A549 (cell line): Measurements from ENCODE around the gene CARMIL1. TPM values are rescaled to one million over a fixed set of nuclear protein-coding genes. Genes with fewer than 3 reads are reported as not detected.

ENCODE experiments used
- ATAC-seq, 2 experiments: fragments of 200-7000 bp in 1 of 2; fragments of >200 bp in 1 of 2; cut with Nextera tagmentation in 1 of 2; cut with Tn5 transposase in 1 of 2; 3 replicates each; pipeline versions ENCODE4 v1.8.0 to v1.9.1; 2018 to 2020; ENCODE audit warnings: mild to moderate bottlenecking in 1 of 2, moderate library complexity in 1 of 2
- CTCF ChIA-PET: fragments of 300-600 bp; sonication (Branson Sonifier 250); formaldehyde crosslinking; extraction: SDS; loops from one replicate; lab custom pipeline; 2021; ENCODE audit warnings: antibody characterized with exemption, inconsistent platforms; lab: Yijun Ruan, JAX
- POLR2A ChIA-PET: fragments of 350-600 bp; formaldehyde crosslinking; extraction: SDS; loops from one replicate; lab custom pipeline; 2021; ENCODE audit warnings: antibody characterized with exemption, inconsistent platforms; lab: Yijun Ruan, JAX
- DNase-seq, 2 experiments: peaks; one replicate each; pipeline versions ENCODE4 v3.0.0 to v3.0.0-alpha.2; 2011 to 2016; ENCODE audit warnings: low read depth in 1 of 2, low spot score in 1 of 2
- FAIRE-seq: peaks from 2 replicates; lab custom pipeline; 2011; peaks lifted over from hg19 to GRCh38; lab: Jason Lieb, UNC
- H3K27ac ChIP-seq, 2 experiments: fragments of >200 bp; sonication (Bioruptor Twin); formaldehyde crosslinking; 3 replicates each; pipeline ENCODE4 v1.5.1; 2016 to 2017
- H3K4me1 ChIP-seq: fragments of >200 bp; sonication (Bioruptor Twin); formaldehyde crosslinking; 3 replicates; pipeline ENCODE4 v1.6.1; 2016
- H3K4me2 ChIP-seq: fragments of >200 bp; sonication (Bioruptor Twin); formaldehyde crosslinking; 3 replicates; pipeline ENCODE4 v1.6.1; 2016
- H3K4me3 ChIP-seq: fragments of >200 bp; sonication (Bioruptor Twin); formaldehyde crosslinking; 3 replicates; pipeline ENCODE4 v1.5.1; 2016
- H3K9me3 ChIP-seq: fragments of >200 bp; sonication (Bioruptor Twin); formaldehyde crosslinking; 3 replicates; pipeline ENCODE4 v1.6.1; 2016
- BCL3 ChIP-seq: fragments of >200 bp; sonication (Bioruptor Twin); formaldehyde crosslinking; IDR thresholded peaks from 3 replicates; pipeline ENCODE4 v1.6.1; 2016
- CBX2 ChIP-seq: fragments of 200-600 bp; sonication (generic); IDR thresholded peaks from 2 replicates; pipeline ENCODE4 v1.6.1; 2016; ENCODE audit warnings: low read depth, mild to moderate bottlenecking, borderline replicate concordance
- CTCF ChIP-seq: fragments of >200 bp; sonication (Bioruptor Twin); formaldehyde crosslinking; IDR thresholded peaks from 3 replicates; pipeline ENCODE4 v1.5.1; 2016
- EHF ChIP-seq: fragments of 250-450 bp; sonication (Bioruptor Pico); IDR thresholded peaks from 2 replicates; pipeline ENCODE4 v1.5.0; 2020; ENCODE audit warnings: mild to moderate bottlenecking
- ESRRA ChIP-seq: fragments of 150-350 bp; IDR thresholded peaks from 2 replicates; pipeline ENCODE4 v1.6.1; 2014; ENCODE audit warnings: mild to moderate bottlenecking, low read length, borderline replicate concordance
- FOSL2 ChIP-seq, 2 experiments: fragments of 450-650 bp in 1 of 2; fragments of >200 bp in 1 of 2; sonication (Bioruptor Twin) in 1 of 2; formaldehyde crosslinking; IDR thresholded peaks; 2 replicates each; pipeline versions ENCODE4 v1.5.0 to v1.6.1; 2016 to 2020; ENCODE audit warnings: mild to moderate bottlenecking in 1 of 2, moderate library complexity in 1 of 2
- HEYL ChIP-seq: fragments of 250-450 bp; sonication (Bioruptor Pico); IDR thresholded peaks from 2 replicates; pipeline ENCODE4 v1.8.0; 2021; ENCODE audit warnings: mild to moderate bottlenecking, moderate library complexity
- HOXA7 ChIP-seq: fragments of 250-450 bp; sonication (Bioruptor Pico); IDR thresholded peaks from 2 replicates; pipeline ENCODE4 v1.5.0; 2020; ENCODE audit warnings: mild to moderate bottlenecking, moderate library complexity
- HOXB5 ChIP-seq: fragments of 250-450 bp; sonication (Bioruptor Pico); IDR thresholded peaks from 2 replicates; pipeline ENCODE4 v1.5.0; 2020; ENCODE audit warnings: mild to moderate bottlenecking, moderate library complexity
- JUNB ChIP-seq: fragments of >200 bp; sonication (Bioruptor Twin); formaldehyde crosslinking; IDR thresholded peaks from 2 replicates; pipeline ENCODE4 v1.6.1; 2016
- KDM1A ChIP-seq: fragments of 200-600 bp; sonication (generic); IDR thresholded peaks from 2 replicates; pipeline ENCODE4 v1.6.1; 2016; ENCODE audit warnings: low read depth, mild to moderate bottlenecking
- KDM5A ChIP-seq: fragments of 200-600 bp; sonication (generic); IDR thresholded peaks from 2 replicates; pipeline ENCODE4 v1.6.1; 2016; ENCODE audit warnings: antibody characterized with exemption, mild to moderate bottlenecking
- MAX ChIP-seq: IDR thresholded peaks from 2 replicates; pipeline ENCODE4 v1.6.1; 2012
- MYC ChIP-seq: IDR thresholded peaks from 2 replicates; pipeline ENCODE4 v1.6.1; 2012; ENCODE audit warnings: mild to moderate bottlenecking, inconsistent platforms, low read length, improper control_type of control experiment, borderline replicate concordance
- NFE2L2 ChIP-seq: fragments of 150-350 bp; conservative IDR thresholded peaks from 2 replicates; pipeline ENCODE4 v1.6.1; 2014; ENCODE audit warnings: low read length
- NR3C1 ChIP-seq: fragments of >200 bp; sonication (Bioruptor Twin); formaldehyde crosslinking; IDR thresholded peaks from 3 replicates; pipeline ENCODE4 v1.6.1; 2017
- POLR2A ChIP-seq: IDR thresholded peaks from 2 replicates; pipeline ENCODE4 v1.6.1; 2012; ENCODE audit warnings: mild to moderate bottlenecking, low read length
- POLR2AphosphoS2 ChIP-seq: conservative IDR thresholded peaks from 2 replicates; pipeline ENCODE4 v1.6.1; 2012; ENCODE audit warnings: low read length, improper control_type of control experiment, inconsistent platforms
- RAD21 ChIP-seq, 2 experiments: fragments of >200 bp in 1 of 2; sonication (Bioruptor Twin) in 1 of 2; formaldehyde crosslinking in 1 of 2; IDR thresholded peaks in 1 of 2; conservative IDR thresholded peaks in 1 of 2; 2 replicates in 1 of 2; 3 replicates in 1 of 2; pipeline ENCODE4 v1.6.1; 2012 to 2018; ENCODE audit warnings: inconsistent platforms in 1 of 2
- RARB ChIP-seq: fragments of 250-450 bp; sonication (Bioruptor Pico); IDR thresholded peaks from 2 replicates; pipeline ENCODE4 v1.8.0; 2021; ENCODE audit warnings: mild to moderate bottlenecking, moderate library complexity
- RCOR1 ChIP-seq: fragments of 150-350 bp; IDR thresholded peaks from 2 replicates; pipeline ENCODE4 v1.6.1; 2014; ENCODE audit warnings: antibody characterized with exemption, low read length, low read depth
- RFX5 ChIP-seq: fragments of 450-650 bp; IDR thresholded peaks from 2 replicates; pipeline ENCODE4 v1.7.1; 2014; ENCODE audit warnings: antibody characterized with exemption, mild to moderate bottlenecking, moderate library complexity
- TFCP2L1 ChIP-seq: fragments of 250-450 bp; sonication (Bioruptor Pico); IDR thresholded peaks from 2 replicates; pipeline ENCODE4 v1.5.0; 2021; ENCODE audit warnings: mild to moderate bottlenecking
- TP53 ChIP-seq: fragments of 250-450 bp; sonication (Bioruptor Pico); IDR thresholded peaks from 2 replicates; pipeline ENCODE4 v1.5.0; 2021; ENCODE audit warnings: mild to moderate bottlenecking, moderate library complexity
- WGBS: methylation state at CpG from one replicate; pipeline ENCODE4 v1.1.6; 2017; ENCODE audit errors: missing lambda C conversion rate; 5-methylcytosine and 5-hydroxymethylcytosine counted together
- polyA plus RNA-seq, 4 experiments: library from polyadenylated mRNA; depleted of rRNA in 3 of 4; stranded (reverse); fragments of >200 nt; fragmentation: RNase III in 1 of 4; extraction: RNeasy Plus Mini Kit Qiagen cat#74134 plus additional on column Dnase treatment in 1 of 4; gene quantifications; 2 replicates in 3 of 4; 3 replicates in 1 of 4; pipeline ENCODE4 v1.2.3, GENCODE V29; 2011 to 2017
- TF ChIP-seq, protein P1 (sequence below): fragments of 200-600 bp; sonication (generic); IDR thresholded peaks from 2 replicates; pipeline ENCODE4 v1.6.1; 2016; ENCODE audit warnings: antibody characterized with exemption, mild to moderate bottlenecking, moderate library complexity
- TF ChIP-seq, protein P2 (sequence below): IDR thresholded peaks from 2 replicates; pipeline ENCODE4 v1.6.1; 2012; ENCODE audit warnings: low read depth, borderline replicate concordance

The CARMIL1 gene
- polyA plus RNA-seq, 2 of the 4 experiments (the other 2 are of a cell fraction): 11.5 to 11.8 TPM

GRCh38 chr6:25413207-25413905, 134.2 kb downstream of the CARMIL1 start:
- ATAC-seq (no peak), DNase-seq (no peak), FAIRE-seq (no peak)
- Histone ChIP-seq H3K27ac (no peak overlapping the region), H3K4me2 (no peak overlapping the region), H3K9me3 (no peaks in the 10 kb centered on the region), H3K4me1 (peaks cover 10% of the 10 kb centered on the region; the same call in 2 of the 3 replicates), H3K4me3 (no peak overlapping the region)
- CTCF ChIA-PET: interaction anchor here (0.7 to 1.3 kb wide), 3 partner anchors 134 to 707 kb away, joined by 3 to 4 read pairs (median 4); partner anchors contain the start of gene CARMIL1
- 100% methylated on average over 1 of the region's 1 CpG for WGBS
- no peak for TF ChIP-seq NFE2L2
- TF ChIP-seq CTCF: no peak
- TF ChIP-seq FOSL2 (IDR thresholded peaks at IDR 0.05): no peak
- TF ChIP-seq FOSL2 (CRISPR knock-in tag; IDR thresholded peaks at IDR 0.05): no peak
- TF ChIP-seq NR3C1: no peak
- TF ChIP-seq HOXA7 (CRISPR knock-in tag): no peak
- no peak for TF ChIP-seq KDM5A
- TF ChIP-seq POLR2A: no peak
- no peak for TF ChIP-seq MYC
- no peak for TF ChIP-seq HEYL (CRISPR knock-in tag)
- TF ChIP-seq RAD21 (conservative IDR thresholded peaks at IDR 0.05 in 1 of 2, IDR thresholded peaks at IDR 0.05 in 1 of 2): no peak
- TF ChIP-seq TP53 (CRISPR knock-in tag): no peak
- TF ChIP-seq, protein P1, sequence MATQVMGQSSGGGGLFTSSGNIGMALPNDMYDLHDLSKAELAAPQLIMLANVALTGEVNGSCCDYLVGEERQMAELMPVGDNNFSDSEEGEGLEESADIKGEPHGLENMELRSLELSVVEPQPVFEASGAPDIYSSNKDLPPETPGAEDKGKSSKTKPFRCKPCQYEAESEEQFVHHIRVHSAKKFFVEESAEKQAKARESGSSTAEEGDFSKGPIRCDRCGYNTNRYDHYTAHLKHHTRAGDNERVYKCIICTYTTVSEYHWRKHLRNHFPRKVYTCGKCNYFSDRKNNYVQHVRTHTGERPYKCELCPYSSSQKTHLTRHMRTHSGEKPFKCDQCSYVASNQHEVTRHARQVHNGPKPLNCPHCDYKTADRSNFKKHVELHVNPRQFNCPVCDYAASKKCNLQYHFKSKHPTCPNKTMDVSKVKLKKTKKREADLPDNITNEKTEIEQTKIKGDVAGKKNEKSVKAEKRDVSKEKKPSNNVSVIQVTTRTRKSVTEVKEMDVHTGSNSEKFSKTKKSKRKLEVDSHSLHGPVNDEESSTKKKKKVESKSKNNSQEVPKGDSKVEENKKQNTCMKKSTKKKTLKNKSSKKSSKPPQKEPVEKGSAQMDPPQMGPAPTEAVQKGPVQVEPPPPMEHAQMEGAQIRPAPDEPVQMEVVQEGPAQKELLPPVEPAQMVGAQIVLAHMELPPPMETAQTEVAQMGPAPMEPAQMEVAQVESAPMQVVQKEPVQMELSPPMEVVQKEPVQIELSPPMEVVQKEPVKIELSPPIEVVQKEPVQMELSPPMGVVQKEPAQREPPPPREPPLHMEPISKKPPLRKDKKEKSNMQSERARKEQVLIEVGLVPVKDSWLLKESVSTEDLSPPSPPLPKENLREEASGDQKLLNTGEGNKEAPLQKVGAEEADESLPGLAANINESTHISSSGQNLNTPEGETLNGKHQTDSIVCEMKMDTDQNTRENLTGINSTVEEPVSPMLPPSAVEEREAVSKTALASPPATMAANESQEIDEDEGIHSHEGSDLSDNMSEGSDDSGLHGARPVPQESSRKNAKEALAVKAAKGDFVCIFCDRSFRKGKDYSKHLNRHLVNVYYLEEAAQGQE: no peak
- TF ChIP-seq, protein P2, sequence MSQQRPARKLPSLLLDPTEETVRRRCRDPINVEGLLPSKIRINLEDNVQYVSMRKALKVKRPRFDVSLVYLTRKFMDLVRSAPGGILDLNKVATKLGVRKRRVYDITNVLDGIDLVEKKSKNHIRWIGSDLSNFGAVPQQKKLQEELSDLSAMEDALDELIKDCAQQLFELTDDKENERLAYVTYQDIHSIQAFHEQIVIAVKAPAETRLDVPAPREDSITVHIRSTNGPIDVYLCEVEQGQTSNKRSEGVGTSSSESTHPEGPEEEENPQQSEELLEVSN: no peak
- no peak for TF ChIP-seq RFX5
- TF ChIP-seq HOXB5 (CRISPR knock-in tag): no peak
- POLR2A ChIA-PET: no interaction called here

DNA sequence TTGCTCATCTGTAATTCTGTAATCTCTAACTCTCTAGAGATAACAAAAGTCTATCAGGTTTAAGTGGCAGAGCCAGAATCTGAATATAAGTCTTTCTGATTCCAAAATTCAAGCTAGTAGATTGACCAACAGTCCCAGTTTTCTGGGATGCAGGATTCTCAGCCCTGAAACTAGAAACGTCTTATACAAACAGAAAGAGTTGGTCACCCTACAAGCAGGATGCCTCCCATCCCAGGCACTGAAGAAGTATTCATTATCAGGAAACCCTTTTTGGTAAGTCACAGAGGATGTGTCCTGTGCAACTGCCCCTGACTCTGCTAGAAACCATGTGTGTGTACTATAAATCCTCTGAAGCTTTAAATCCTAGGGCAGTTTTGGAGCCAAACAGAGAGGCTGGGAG, 135.0 kb downstream of the CARMIL1 start:
- WGBS: 40% methylated on average over 1 of the region's 1 CpG
- ATAC-seq: no peak

More for the DNA sequence above, 135.0 kb downstream of the CARMIL1 start:
- no peaks in the 10 kb centered on the region for H3K9me3 ChIP-seq
- ChIA-PET POLR2A (no interaction called here), CTCF (interaction anchor here (1.3 kb wide), 1 partner anchor 149 kb away, joined by 4 read pairs; no protein-coding TSS in a partner anchor)
- peaks cover 10% of the 10 kb centered on the region; the same call in 2 of the 3 replicates for H3K4me1 ChIP-seq
- no peak for FAIRE-seq
- no peak for TF ChIP-seq RFX5
- no peak for TF ChIP-seq RCOR1
- no peak for TF ChIP-seq RARB
- no peak for TF ChIP-seq BCL3
- no peak for TF ChIP-seq JUNB
- TF ChIP-seq CBX2: no peak
- no peak for TF ChIP-seq HEYL (CRISPR knock-in tag)
- no peak for TF ChIP-seq RAD21 (conservative IDR thresholded peaks at IDR 0.05 in 1 of 2, IDR thresholded peaks at IDR 0.05 in 1 of 2)
- TF ChIP-seq ESRRA: no peak
- no peak for TF ChIP-seq EHF (CRISPR knock-in tag)
- TF ChIP-seq KDM1A: no peak
- TF ChIP-seq TFCP2L1 (CRISPR knock-in tag): no peak
- TF ChIP-seq POLR2AphosphoS2: no peak
- no peak for TF ChIP-seq MAX
- no peak overlapping the region for H3K27ac ChIP-seq
- no peak overlapping the region for H3K4me3 ChIP-seq
- DNase-seq: no peak
- H3K4me2 ChIP-seq: no peak overlapping the region
